Breast epithelium (tissue), 4 donors: ENCODE data around the gene HSPG2. TPM values are rescaled to one million over a fixed set of nuclear protein-coding genes. Genes with fewer than 3 reads are reported as not detected.
A peak's percentile ranks its signal among the peaks of the same experiment; 100 is the strongest.

ENCODE experiments used
- DNase-seq, 2 donors: peaks; one replicate each; pipeline ENCODE4 v3.0.0-alpha.2; 2019; ENCODE audit warnings: low spot score in 2 of 2
- H3K27ac ChIP-seq, 2 donors: fragments of 200-600 bp; sonication (generic) in 1 of 2; one replicate each; pipeline ENCODE4 v1.5.1; 2016 to 2019; ENCODE audit warnings: mild to moderate bottlenecking in 1 of 2
- H3K27me3 ChIP-seq, 2 donors: fragments of 200-600 bp; sonication (generic) in 1 of 2; one replicate each; pipeline versions ENCODE4 v1.5.1 to v1.6.0; 2017 to 2019; ENCODE audit warnings: control low read depth in 1 of 2, mild to moderate bottlenecking in 1 of 2
- H3K36me3 ChIP-seq: fragments of 200-600 bp; one replicate; pipeline ENCODE4 v1.5.1; 2019
- H3K4me1 ChIP-seq, 2 donors: fragments of 200-600 bp; sonication (generic); one replicate each; pipeline ENCODE4 v1.5.1; 2016 to 2019; ENCODE audit warnings: control low read depth in 1 of 2
- H3K4me3 ChIP-seq, 3 donors: fragments of 200-600 bp; sonication (generic); 1 replicate in 2 of 3; 2 replicates in 1 of 3; pipeline ENCODE4 v1.5.1; 2016 to 2019; ENCODE audit warnings: mild to moderate bottlenecking in 3 of 3, moderate library complexity in 2 of 3
- H3K9me3 ChIP-seq, 2 donors: fragments of 200-600 bp; sonication (generic) in 1 of 2; one replicate each; pipeline ENCODE4 v1.5.1; 2016 to 2019; ENCODE audit warnings: control low read depth in 1 of 2
- CTCF ChIP-seq, 3 donors: fragments of 450-650 bp; IDR thresholded peaks; one replicate each; pipeline ENCODE4 v1.5.1; 2016 to 2017; ENCODE audit warnings: antibody characterized with exemption in 3 of 3, mild to moderate bottlenecking in 3 of 3, moderate library complexity in 3 of 3
- POLR2A ChIP-seq: fragments of 450-650 bp; IDR thresholded peaks from one replicate; pipeline ENCODE4 v1.6.1; 2016; ENCODE audit warnings: antibody characterized with exemption, mild to moderate bottlenecking, moderate library complexity
- POLR2AphosphoS5 ChIP-seq, 3 donors: sonication (generic); formaldehyde crosslinking; IDR thresholded peaks; one replicate each; pipeline ENCODE4 v1.6.1; 2017; ENCODE audit warnings: antibody characterized with exemption in 3 of 3
- intact Hi-C: fragments of 100-400 bp; cut with DNase I; formaldehyde crosslinking; loops from one replicate; pipeline ENCODE4 v1.15.1; 2023; ENCODE audit warnings: low total_unique reads
- total RNA-seq, 3 donors: library from RNA; depleted of rRNA; stranded (reverse); fragments of >200 nt; gene quantifications; one replicate each; pipeline ENCODE4 v1.1.0, GENCODE V29; 2016

The HSPG2 gene
- total RNA-seq, 3 donors from 2014 or later = 48.3 to 219 (median 95.0) TPM

- H3K9me3 ChIP-seq = no peaks in the 10 kb centered on the region
- H3K4me3 ChIP-seq = peak overlapping the region in 1 of 3 donors; percentile 14
- peak overlapping the region; percentile 80 to 92 for H3K27ac ChIP-seq
- DNase-seq = peak; percentile 82 to 83
- no peaks in the 10 kb centered on the region for H3K27me3 ChIP-seq
- intact Hi-C loops = no loop called here
- no peaks in the 10 kb centered on the region for H3K36me3 ChIP-seq
- TF ChIP-seq POLR2A (no peak), POLR2AphosphoS5 (IDR thresholded peaks at IDR 0.05) (peak; percentile 29 to 64 (median 55))
- peaks cover 4 to 15% of the 10 kb centered on the region in 2 donors for H3K4me1 ChIP-seq
Measured at GRCh38 chr1:21956720-21957552, 19.8 kb upstream of the HSPG2 start.

GRCh38 chr1:21955501-21956281 lies 18.6 kb upstream of the HSPG2 start:
- Histone ChIP-seq H3K9me3 (no peaks in the 10 kb centered on the region), H3K27me3 (no peaks in the 10 kb centered on the region), H3K4me1 (peaks cover 4 to 15% of the 10 kb centered on the region in 2 donors), H3K36me3 (no peaks in the 10 kb centered on the region), H3K27ac (peak overlapping the region; percentile 80 to 92), H3K4me3 (no peak overlapping the region)
- intact Hi-C loops = no loop called here
- no peak for DNase-seq
- TF ChIP-seq POLR2A (no peak), POLR2AphosphoS5 (IDR thresholded peaks at IDR 0.05) (no peak), CTCF (IDR thresholded peaks at IDR 0.05) (no peak)

- intact Hi-C loops = no loop called here
- Histone ChIP-seq H3K9me3 (no peaks in the 10 kb centered on the region), H3K36me3 (no peaks in the 10 kb centered on the region), H3K27me3 (no peaks in the 10 kb centered on the region), H3K4me3 (no peak overlapping the region), H3K27ac (peak overlapping the region; percentile 80 to 92), H3K4me1 (peaks cover 4 to 15% of the 10 kb centered on the region in 2 donors)
- DNase-seq = no peak
- TF ChIP-seq CTCF (IDR thresholded peaks at IDR 0.05) = no peak
- TF ChIP-seq POLR2AphosphoS5 (IDR thresholded peaks at IDR 0.05) = no peak
- no peak for TF ChIP-seq POLR2A
Measured at GRCh38 chr1:21955058-21955457, 17.9 kb upstream of the HSPG2 start.

- no peaks in the 10 kb centered on the region for H3K27me3 ChIP-seq
- intact Hi-C loops = no loop called here
- H3K36me3 ChIP-seq = no peaks in the 10 kb centered on the region
- peaks cover 4 to 15% of the 10 kb centered on the region in 2 donors for H3K4me1 ChIP-seq
- DNase-seq = no peak
- no peak for TF ChIP-seq POLR2AphosphoS5 (IDR thresholded peaks at IDR 0.05)
- TF ChIP-seq CTCF (IDR thresholded peaks at IDR 0.05) = no peak
- TF ChIP-seq POLR2A = no peak
- H3K9me3 ChIP-seq = no peaks in the 10 kb centered on the region
- H3K4me3 ChIP-seq = no peak overlapping the region
- no peak overlapping the region for H3K27ac ChIP-seq
Measured at GRCh38 chr1:21952786-21953520, 15.8 kb upstream of the HSPG2 start.

GRCh38 chr1:21951226-21951870 lies 14.2 kb upstream of the HSPG2 start:
- Histone ChIP-seq H3K27me3 (no peaks in the 10 kb centered on the region), H3K9me3 (no peaks in the 10 kb centered on the region), H3K4me1 (peaks cover 0 to 3% of the 10 kb centered on the region in 2 donors), H3K36me3 (no peaks in the 10 kb centered on the region), H3K4me3 (no peak overlapping the region), H3K27ac (no peak overlapping the region)
- intact Hi-C loops = no loop called here
- TF ChIP-seq CTCF (IDR thresholded peaks at IDR 0.05) (no peak), POLR2AphosphoS5 (IDR thresholded peaks at IDR 0.05) (no peak), POLR2A (no peak)
- DNase-seq = no peak
